ENCODE measurements around the gene LGALS1.
"Not testable (repeated sequence)": the region's sequence is repeated elsewhere in the genome, so short reads cannot be mapped to it uniquely, and the experiment has no call there.

Gene LGALS1

DNA sequence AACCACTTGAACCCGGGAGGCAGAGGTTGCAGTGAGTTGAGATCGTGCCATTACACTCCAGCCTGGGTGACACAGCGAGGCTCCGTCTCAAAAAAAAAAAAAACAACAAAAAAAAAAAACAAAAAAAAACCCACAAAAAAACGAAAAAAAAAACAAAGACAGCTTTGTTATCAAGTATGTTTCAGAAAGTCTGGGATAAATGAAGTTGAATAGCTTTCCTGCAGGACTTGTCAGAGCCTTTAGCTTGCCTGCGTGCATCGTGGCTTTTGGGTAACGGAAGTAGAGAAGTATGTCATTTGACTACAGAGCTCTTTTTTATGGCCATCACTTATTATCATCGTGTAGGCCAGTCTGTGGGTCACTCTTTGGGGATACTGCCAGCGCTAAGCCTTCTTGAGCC lies 36.1 kb downstream of the LGALS1 start:
- no peak overlapping the region for H3K27ac ChIP-seq
- DNase-seq (ENCODE audit: low read depth, low spot score): no peak

DNA sequence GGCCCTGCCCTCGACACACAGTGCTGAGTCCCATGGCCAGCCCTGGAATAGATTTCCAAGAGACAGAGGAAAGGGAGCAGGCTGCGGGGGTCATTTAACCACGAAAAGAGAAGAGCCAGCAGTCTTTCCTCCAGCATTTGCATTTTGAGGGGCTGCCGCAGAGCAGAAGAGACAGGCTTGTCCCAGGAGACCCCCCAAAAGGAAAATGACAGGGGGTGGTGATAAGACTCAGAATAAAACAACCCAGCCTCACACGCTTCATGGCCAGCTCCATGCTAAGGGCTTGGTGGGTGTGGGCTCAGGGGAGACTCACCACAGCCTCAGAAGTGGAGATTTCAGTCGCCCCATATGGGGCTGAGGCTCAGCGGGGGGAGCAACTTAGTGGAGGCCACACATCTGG lies 38.3 kb downstream of the LGALS1 start:
- no peak for DNase-seq (ENCODE audit: low read depth, low spot score)
- no peak overlapping the region for H3K27ac ChIP-seq

DNA sequence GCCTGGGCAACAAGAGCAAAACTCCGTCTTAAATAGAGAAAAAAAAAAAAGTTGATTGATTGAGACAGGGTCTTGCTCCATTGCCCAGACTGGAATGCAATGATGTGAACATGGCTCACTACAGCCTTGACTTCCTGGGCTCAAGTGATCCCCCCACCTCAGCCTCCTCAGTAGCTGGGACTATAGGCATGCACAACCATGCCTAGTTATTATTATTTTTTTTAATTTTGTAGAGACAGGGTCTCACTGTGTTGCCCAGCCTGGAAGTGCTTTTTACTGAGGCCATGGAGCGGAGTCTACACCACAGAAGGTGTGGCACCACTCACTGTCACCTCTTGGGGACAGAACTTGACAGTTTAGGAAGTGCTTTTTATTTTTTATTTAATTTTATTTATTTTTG lies 39.2 kb downstream of the LGALS1 start:
- H3K27ac ChIP-seq: no peak overlapping the region
- DNase-seq (ENCODE audit: low read depth, low spot score): no peak

GRCh38 chr22:37715760-37716159 lies 40.3 kb downstream of the LGALS1 start:
- H3K27ac ChIP-seq: no peak overlapping the region
- DNase-seq (ENCODE audit: low read depth, low spot score): no peak

DNA sequence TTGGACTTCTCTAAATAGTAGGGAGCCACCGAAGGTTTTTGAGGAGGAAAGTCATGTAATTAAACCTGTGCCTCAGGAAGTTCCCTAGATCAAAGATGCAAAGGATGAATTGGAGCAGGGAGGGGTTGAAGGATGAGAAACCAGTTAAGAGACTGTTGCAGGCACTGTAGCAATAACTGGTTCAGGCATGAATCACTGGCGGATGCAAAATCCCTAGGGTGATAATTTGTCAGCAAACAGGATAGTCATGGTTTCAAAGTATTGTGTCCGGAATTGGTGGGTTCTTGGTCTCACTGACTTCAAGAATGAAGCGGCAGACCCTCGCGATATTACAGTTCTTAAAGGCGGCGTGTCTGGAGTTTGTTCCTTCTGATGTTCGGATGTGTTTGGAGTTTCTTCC lies 41.3 kb downstream of the LGALS1 start:
- peak; percentile 29 for DNase-seq (ENCODE audit: low read depth, low spot score)
- no peak overlapping the region for H3K27ac ChIP-seq

DNA sequence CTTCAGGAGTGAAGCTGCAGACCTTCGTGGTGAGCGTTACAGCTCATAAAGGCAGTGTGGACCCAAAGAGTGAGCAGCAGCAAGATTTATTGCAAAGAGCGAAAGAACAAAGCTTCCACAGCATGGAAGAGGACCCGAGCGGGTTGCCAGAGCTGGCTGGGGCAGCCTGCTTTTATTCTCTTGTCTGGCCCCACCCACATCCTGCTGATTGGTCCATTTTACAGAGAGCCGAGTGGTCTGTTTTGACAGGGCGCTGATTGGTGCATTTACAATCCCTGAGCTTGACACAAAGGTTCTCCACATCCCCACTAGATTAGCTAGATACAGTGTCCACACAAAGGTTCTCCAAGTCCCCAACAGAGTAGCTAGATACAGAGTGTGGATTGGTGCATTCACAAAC lies 41.8 kb downstream of the LGALS1 start:
- DNase-seq (ENCODE audit: low read depth, low spot score); H3K27ac ChIP-seq: not testable (repeated sequence)

DNA sequence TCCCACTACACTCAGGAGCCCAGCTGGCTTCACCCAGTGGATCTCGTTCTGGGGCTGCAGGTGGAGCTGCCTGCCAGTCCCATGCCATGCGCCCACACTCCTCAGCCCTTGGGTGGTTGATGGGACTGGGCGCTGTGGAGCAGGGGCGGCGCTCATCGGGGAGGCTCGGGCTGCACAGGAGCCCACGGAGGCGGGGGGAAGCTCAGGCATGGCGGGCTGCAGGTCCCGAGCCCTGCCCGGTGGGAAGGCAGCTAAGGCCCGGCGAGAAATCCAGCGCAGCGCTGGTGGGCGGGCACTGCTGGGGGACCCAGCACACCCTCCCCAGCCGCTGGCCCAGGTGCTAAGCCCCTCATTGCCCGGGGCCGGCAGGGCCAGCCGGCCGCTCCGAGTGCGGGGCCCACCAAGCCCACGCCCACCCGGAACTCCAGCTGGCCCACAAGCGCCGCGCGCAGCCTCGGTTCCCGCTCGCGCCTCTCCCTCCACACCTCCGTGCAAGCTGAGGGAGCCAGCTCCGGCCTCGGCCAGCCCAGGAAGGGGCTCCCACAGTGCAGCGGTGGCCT lies 42.4 kb downstream of the LGALS1 start:
- DNase-seq (ENCODE audit: low read depth, low spot score); H3K27ac ChIP-seq: not testable (repeated sequence)

DNA sequence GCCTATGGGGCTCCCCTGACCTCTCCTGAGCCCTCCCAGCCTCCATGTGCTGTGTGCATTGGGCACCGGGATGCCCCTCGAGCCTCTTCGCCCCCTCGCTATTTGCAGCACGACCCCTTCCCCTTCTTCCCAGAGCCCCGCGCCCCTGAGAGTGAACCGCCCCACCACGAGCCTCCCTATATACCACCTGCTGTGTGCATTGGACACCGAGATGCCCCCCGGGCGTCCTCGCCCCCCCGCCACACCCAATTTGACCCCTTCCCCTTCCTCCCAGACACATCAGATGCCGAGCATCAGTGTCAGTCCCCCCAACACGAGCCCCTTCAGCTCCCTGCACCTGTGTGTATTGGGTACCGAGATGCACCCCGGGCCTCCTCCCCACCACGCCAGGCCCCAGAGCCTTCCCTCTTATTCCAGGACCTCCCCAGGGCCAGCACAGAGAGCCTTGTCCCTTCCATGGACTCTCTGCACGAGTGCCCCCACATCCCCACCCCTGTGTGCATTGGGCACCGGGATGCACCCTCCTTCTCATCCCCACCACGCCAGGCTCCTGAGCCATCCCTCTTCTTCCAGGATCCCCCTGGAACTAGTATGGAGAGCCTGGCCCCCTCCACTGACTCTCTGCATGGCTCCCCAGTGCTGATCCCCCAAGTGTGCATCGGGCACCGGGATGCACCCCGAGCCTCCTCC lies 50.3 kb downstream of the LGALS1 start:
- DNase-seq (ENCODE audit: low read depth, low spot score): no peak
- no peak overlapping the region for H3K27ac ChIP-seq

DNA sequence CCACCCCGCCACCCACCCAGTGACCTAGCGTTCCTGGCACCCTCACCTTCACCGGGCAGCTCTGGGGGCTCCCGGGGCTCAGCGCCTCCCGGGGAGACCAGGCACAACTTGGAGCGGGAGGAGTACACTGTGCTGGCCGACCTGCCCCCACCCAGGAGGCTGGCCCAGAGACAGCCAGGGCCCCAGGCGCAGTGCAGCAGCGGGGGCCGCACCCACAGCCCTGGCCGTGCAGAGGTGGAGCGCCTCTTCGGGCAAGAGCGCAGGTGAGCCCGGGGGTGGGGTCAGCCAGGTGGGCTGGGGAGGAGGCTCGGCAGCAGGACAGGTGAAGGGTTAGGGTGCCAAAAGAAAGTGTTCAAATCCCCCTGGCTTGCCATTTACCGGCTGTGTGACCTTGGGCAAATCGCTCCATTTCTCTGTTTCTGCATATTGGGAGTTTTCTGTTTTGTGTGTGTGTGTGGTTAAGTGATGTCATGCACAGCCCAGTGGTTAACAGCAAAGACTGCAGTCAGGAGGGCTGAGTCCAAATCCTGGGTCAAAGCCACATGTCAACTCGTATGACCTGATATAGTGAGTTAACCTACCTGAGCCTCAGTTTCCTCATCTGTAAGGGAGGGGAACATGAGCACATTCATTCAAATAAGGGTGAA lies 50.9 kb downstream of the LGALS1 start:
- DNase-seq (ENCODE audit: low read depth, low spot score): no peak
- no peak overlapping the region for H3K27ac ChIP-seq

- no peak overlapping the region for H3K27ac ChIP-seq
- no peak for DNase-seq (ENCODE audit: low read depth, low spot score)
Measured at GRCh38 chr22:37728620-37729019, 53.2 kb downstream of the LGALS1 start.
